NCI-H187 (cell line): Measurements from ENCODE around the gene RBSN.

Experiments
- DNase-seq, 2 experiments: peaks; one replicate each; lab custom pipeline; 2025; lab: John Stamatoyannopoulos, UW

RBSN gene

GRCh38 chr3:15056676-15057404 is 42.1 kb downstream of the RBSN start:
- DNase-seq, result no peak

- DNase-seq, result no peak
These were observed 43.9 kb downstream of the RBSN start for GRCh38 chr3:15055019-15055557.

GRCh38 chr3:15053541-15053940 is 45.4 kb downstream of the RBSN start:
- DNase-seq, result no peak

GRCh38 chr3:15052335-15053242 is 46.4 kb downstream of the RBSN start:
- no peak for DNase-seq

- DNase-seq, result no peak
These were observed 47.4 kb downstream of the RBSN start for GRCh38 chr3:15051531-15051930.

GRCh38 chr3:15050405-15051092 is 48.4 kb downstream of the RBSN start:
- no peak for DNase-seq

- DNase-seq, result no peak
These were observed 49.4 kb downstream of the RBSN start for GRCh38 chr3:15049584-15049983.

GRCh38 chr3:15045667-15046066 is 53.3 kb downstream of the RBSN start:
- no peak for DNase-seq

- DNase-seq, result no peak
These were observed 54.6 kb downstream of the RBSN start for GRCh38 chr3:15044326-15044725.

- no peak for DNase-seq
These were observed 55.4 kb downstream of the RBSN start for GRCh38 chr3:15043408-15044171.

GRCh38 chr3:15042936-15043335 is 56.0 kb downstream of the RBSN start:
- no peak for DNase-seq

- DNase-seq, result no peak
These were observed 57.0 kb downstream of the RBSN start for GRCh38 chr3:15041950-15042349.

- DNase-seq, result no peak
These were observed 58.1 kb downstream of the RBSN start for GRCh38 chr3:15040844-15041243.

GRCh38 chr3:15038306-15038705 is 60.6 kb downstream of the RBSN start:
- DNase-seq, result no peak

- DNase-seq, result no peak
These were observed 65.8 kb downstream of the RBSN start for GRCh38 chr3:15033103-15033502.

- no peak for DNase-seq
These were observed 66.3 kb downstream of the RBSN start for GRCh38 chr3:15032650-15033049.

GRCh38 chr3:15029625-15030024 is 69.3 kb downstream of the RBSN start:
- DNase-seq, result no peak

GRCh38 chr3:15023719-15024118 is 75.2 kb downstream of the RBSN start:
- DNase-seq, result no peak

GRCh38 chr3:15023249-15023648 is 75.7 kb downstream of the RBSN start:
- no peak for DNase-seq
